ENCODE measurements around the gene C5AR1.

DNA sequence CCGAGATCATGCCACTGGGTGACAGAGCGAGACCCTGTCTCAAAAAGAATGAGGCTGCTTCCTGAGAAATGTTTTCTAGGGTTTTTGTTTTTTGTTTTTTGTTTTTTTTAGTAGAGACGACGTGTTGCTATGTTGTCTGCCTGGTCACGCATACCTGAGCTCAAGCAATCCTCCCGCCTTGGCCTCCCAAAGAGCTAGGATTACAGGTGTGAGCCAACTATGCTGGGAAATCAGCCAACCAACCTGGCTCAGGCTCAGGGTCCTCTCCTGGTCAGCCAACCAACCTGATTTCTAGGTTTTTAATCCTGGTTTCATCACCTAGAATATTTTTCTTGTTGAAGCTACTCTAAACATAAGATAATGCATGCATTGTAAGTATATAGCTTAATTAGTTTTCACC is 47.2 kb downstream of the C5AR1 start:
- TF ChIP-seq POLR2AphosphoS5 (IDR thresholded peaks at IDR 0.05) = no peak
- TF ChIP-seq, protein P1, sequence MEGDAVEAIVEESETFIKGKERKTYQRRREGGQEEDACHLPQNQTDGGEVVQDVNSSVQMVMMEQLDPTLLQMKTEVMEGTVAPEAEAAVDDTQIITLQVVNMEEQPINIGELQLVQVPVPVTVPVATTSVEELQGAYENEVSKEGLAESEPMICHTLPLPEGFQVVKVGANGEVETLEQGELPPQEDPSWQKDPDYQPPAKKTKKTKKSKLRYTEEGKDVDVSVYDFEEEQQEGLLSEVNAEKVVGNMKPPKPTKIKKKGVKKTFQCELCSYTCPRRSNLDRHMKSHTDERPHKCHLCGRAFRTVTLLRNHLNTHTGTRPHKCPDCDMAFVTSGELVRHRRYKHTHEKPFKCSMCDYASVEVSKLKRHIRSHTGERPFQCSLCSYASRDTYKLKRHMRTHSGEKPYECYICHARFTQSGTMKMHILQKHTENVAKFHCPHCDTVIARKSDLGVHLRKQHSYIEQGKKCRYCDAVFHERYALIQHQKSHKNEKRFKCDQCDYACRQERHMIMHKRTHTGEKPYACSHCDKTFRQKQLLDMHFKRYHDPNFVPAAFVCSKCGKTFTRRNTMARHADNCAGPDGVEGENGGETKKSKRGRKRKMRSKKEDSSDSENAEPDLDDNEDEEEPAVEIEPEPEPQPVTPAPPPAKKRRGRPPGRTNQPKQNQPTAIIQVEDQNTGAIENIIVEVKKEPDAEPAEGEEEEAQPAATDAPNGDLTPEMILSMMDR (IDR thresholded peaks at IDR 0.05) = no peak
- TF ChIP-seq EP300 (IDR thresholded peaks at IDR 0.05) = no peak
- no peak for TF ChIP-seq POLR2A (IDR thresholded peaks at IDR 0.05)

Data from suprapubic skin (tissue), 4 donors.